ENCODE data around the gene SETD7.
"Not testable (repeated sequence)": the region's sequence is repeated elsewhere in the genome, so short reads cannot be mapped to it uniquely, and the experiment has no call there.

The SETD7 gene

GRCh38 chr4:139470295-139470694 is 85.7 kb downstream of the SETD7 start:
- DNase-seq (ENCODE audit: low read depth in 1 of 2, low spot score in 1 of 2) = no peak

DNA sequence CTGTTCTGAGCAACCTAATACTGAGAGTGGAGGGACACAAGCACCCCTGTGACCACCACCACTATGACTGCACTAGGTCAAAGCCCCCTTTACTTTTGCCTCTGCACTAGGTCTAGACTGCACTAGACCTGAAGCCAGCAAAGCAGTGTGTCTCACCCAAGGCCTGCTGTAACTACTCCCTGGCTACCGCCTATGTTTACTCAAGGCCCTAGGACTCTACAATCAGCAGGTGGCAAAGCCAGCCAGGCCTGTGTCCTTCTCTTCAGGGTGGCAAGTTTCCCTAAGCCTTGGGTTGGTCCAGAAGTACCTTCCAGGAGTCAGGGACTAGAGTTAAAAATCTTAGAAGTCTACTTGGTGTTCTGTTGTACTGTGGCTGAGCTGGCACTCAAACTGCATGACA is 86.2 kb downstream of the SETD7 start:
- no peak for DNase-seq (ENCODE audit: low read depth in 1 of 2, low spot score in 1 of 2)

- DNase-seq (ENCODE audit: low read depth in 1 of 2, low spot score in 1 of 2) = no peak
These were observed 86.8 kb downstream of the SETD7 start for GRCh38 chr4:139469216-139469615.

- not testable (repeated sequence) for DNase-seq (ENCODE audit: low read depth in 1 of 2, low spot score in 1 of 2)
These were observed 87.3 kb downstream of the SETD7 start for GRCh38 chr4:139468756-139469155.

- DNase-seq (ENCODE audit: low read depth in 1 of 2, low spot score in 1 of 2) = no peak
These were observed 90.1 kb downstream of the SETD7 start for GRCh38 chr4:139465922-139466321.

GRCh38 chr4:139464512-139464911 is 91.5 kb downstream of the SETD7 start:
- not testable (repeated sequence) for DNase-seq (ENCODE audit: low read depth in 1 of 2, low spot score in 1 of 2)

DNA sequence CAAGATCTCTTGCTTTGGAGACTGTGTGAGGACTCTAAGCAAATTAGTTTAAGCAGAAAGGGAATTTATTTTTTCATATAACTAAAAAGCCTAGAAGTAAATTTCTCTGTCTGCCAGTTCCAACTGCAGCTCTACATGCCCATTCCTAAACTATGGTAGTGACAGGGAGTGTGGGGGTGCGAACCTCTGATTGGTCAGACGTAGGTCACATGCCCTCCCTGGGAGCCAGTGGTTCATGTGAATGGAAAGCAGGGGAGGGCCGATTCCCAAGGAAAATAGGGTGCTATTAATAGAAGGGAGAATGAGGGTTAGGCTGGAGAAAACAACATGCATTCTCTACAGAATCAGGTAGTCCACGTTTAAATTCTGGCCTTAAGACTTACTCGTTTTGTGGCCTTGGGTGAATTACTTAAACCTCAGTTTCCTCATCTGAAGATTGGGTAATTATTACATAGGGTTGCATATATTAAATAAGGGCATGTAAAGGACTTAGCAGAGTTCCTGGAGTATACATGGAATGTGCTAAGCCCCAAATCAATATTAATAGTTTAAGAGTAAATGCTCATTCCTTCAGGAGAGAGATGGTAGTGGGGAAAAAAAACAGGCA is 94.9 kb downstream of the SETD7 start:
- no peak for DNase-seq (ENCODE audit: low read depth in 1 of 2, low spot score in 1 of 2)

DNA sequence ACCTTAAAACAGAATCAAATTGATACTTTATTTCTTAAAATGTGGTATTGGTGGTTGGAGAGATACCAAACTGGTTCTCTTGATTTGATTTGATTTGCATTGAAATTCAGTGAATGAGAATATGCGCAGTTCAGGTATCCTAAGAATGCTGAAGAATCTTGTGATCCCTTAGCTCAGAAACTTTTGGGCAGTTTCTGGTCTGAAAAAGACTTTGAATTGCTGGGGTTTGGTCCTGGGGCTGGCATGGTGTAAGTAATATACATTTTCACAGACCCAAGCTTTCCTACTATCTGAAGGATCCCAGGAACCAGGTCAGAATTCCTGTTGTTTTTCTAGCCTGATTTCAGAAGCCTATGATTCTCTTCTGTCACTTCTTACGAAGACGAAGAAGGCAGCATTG is 95.5 kb downstream of the SETD7 start:
- DNase-seq (ENCODE audit: low read depth in 1 of 2, low spot score in 1 of 2) = no peak

- DNase-seq (ENCODE audit: low read depth in 1 of 2, low spot score in 1 of 2) = no peak
These were observed 97.0 kb downstream of the SETD7 start for GRCh38 chr4:139458999-139459398.

GRCh38 chr4:139458543-139458942 is 97.5 kb downstream of the SETD7 start:
- DNase-seq (ENCODE audit: low read depth in 1 of 2, low spot score in 1 of 2) = no peak

- DNase-seq (ENCODE audit: low read depth in 1 of 2, low spot score in 1 of 2) = no peak
These were observed 98.7 kb downstream of the SETD7 start for GRCh38 chr4:139457318-139457717.

GRCh38 chr4:139455126-139455538 is 100.9 kb downstream of the SETD7 start:
- DNase-seq (ENCODE audit: low read depth in 1 of 2, low spot score in 1 of 2) = no peak

GRCh38 chr4:139454111-139455045 is 101.6 kb downstream of the SETD7 start, which contains the start of gene RAB33B:
Gene RAB33B (plus strand): TSS chr4:139454121. CDS start chr4:139454196, 75 bp downstream.
- no peak for DNase-seq (ENCODE audit: low read depth in 1 of 2, low spot score in 1 of 2)

DNA sequence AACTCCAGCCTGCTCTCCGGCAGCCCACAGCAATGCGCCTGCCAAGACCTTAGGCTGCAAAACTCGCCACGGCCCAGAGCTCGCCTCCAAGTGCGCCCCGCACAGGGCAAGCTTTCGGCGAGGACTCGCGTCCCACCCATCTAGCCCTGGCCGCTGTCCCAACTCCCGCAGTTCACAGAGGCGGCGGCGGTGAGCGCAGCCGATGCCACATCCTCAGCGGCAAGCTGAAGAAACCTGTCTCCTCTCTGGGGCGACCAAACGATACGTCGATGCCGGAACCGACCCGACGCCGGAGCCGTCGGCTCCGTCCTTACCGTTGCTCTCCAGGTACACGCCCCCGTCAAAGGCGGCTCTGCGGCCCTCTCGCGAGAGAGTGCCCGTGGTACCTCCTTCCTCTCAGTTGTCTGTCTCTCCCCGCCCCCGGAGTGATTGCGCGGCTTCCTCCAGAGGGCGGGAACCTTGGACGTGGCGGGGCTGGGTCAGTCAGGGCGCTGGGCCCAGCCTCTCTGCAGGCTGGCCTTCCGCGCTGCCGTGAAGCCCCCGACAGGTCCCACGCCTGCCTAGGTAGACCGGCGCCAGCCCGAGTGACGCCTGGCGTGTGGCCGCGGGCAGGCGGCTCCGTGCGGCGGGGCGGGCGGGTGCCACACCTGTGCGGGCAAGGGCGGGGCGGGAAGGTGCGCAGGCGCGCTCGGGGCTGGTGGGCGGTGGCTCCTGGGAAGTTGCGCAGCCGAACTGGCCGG is 102.5 kb downstream of the SETD7 start:
- DNase-seq (ENCODE audit: low read depth in 1 of 2, low spot score in 1 of 2) = peak; percentile 90 to 96

GRCh38 chr4:139453041-139453370 is 103.0 kb downstream of the SETD7 start:
- DNase-seq (ENCODE audit: low read depth in 1 of 2, low spot score in 1 of 2) = no peak

DNA sequence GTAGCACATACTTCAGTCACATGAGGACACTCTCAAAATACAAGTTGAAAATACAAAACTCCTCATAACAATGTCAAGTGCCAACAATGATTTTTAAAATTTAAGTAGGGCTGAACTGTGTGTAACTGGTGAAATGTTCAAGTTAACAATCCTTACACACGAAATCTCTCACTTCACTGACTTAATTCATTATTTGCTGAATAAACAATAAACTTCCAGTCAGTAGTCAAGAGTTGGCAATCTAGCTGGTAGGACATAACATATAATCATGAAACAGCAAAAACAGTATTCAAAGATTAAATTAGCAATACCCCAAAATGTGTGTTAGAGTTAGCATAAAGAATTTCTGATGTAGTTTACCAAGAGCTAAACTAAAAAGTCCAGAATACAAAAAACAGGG is 104.0 kb downstream of the SETD7 start:
- no peak for DNase-seq (ENCODE audit: low read depth in 1 of 2, low spot score in 1 of 2)

- no peak for DNase-seq (ENCODE audit: low read depth in 1 of 2, low spot score in 1 of 2)
These were observed 105.4 kb downstream of the SETD7 start for GRCh38 chr4:139450586-139450985.

- DNase-seq (ENCODE audit: low read depth in 1 of 2, low spot score in 1 of 2) = not testable (repeated sequence)
These were observed 108.9 kb downstream of the SETD7 start for GRCh38 chr4:139447078-139447477.
